Astrocyte (in vitro differentiated cells and primary cell): ENCODE data around the gene CTBP1. TPM values are rescaled to one million over a fixed set of nuclear protein-coding genes. Genes with fewer than 3 reads are reported as not detected.

Experiments used
- DNase-seq: peaks from one replicate; pipeline ENCODE4 v3.0.0-alpha.2; 2010; ENCODE audit warnings: low read depth
- FAIRE-seq: peaks from 2 replicates; lab custom pipeline; 2011; peaks lifted over from hg19 to GRCh38; lab: Jason Lieb, UNC
- H2AFZ ChIP-seq: 2 replicates; pipeline ENCODE4 v1.6.0; 2012; ENCODE audit warnings: low read depth, low read length, inconsistent platforms
- H3K27ac ChIP-seq: 2 replicates; pipeline ENCODE4 v1.5.1; 2011; ENCODE audit warnings: low read depth, low read length, inconsistent platforms
- H3K27me3 ChIP-seq: 2 replicates; pipeline ENCODE4 v1.6.0; 2011; ENCODE audit warnings: low read length, inconsistent platforms; ENCODE audit not compliant: insufficient read depth
- H3K36me3 ChIP-seq: 2 replicates; pipeline ENCODE4 v1.5.1; 2011; ENCODE audit warnings: low read length, inconsistent platforms; ENCODE audit not compliant: insufficient read depth
- H3K4me1 ChIP-seq: 2 replicates; pipeline ENCODE4 v1.5.1; 2011; ENCODE audit warnings: low read length, inconsistent platforms; ENCODE audit not compliant: insufficient read depth
- H3K4me2 ChIP-seq: 2 replicates; pipeline ENCODE4 v1.6.0; 2012; ENCODE audit warnings: low read length, inconsistent platforms
- H3K4me3 ChIP-seq: 2 replicates; pipeline ENCODE4 v1.5.1; 2011; ENCODE audit warnings: low read depth, mild to moderate bottlenecking, low read length, inconsistent platforms; ENCODE audit not compliant: insufficient read depth
- H3K79me2 ChIP-seq: 2 replicates; pipeline ENCODE4 v1.6.0; 2012; ENCODE audit warnings: mild to moderate bottlenecking, low read length, inconsistent platforms; ENCODE audit not compliant: insufficient read depth
- H3K9ac ChIP-seq: 2 replicates; pipeline ENCODE4 v1.6.0; 2012; ENCODE audit warnings: mild to moderate bottlenecking, low read length, inconsistent platforms
- H3K9me3 ChIP-seq: 2 replicates; pipeline ENCODE4 v1.5.1; 2012; ENCODE audit warnings: low read depth, mild to moderate bottlenecking, low read length, inconsistent platforms; ENCODE audit not compliant: insufficient read depth
- H4K20me1 ChIP-seq: 2 replicates; pipeline ENCODE4 v1.6.0; 2012; ENCODE audit warnings: low read length, inconsistent platforms; ENCODE audit not compliant: insufficient read depth
- H3K27ac Mint-ChIP-seq: one replicate; pipeline ENCODE4 v1.8.0; 2021; ENCODE audit warnings: mild to moderate bottlenecking, mixed read lengths; ENCODE audit not compliant: unreplicated experiment
- H3K27me3 Mint-ChIP-seq: one replicate; pipeline ENCODE4 v1.8.0; 2021; ENCODE audit warnings: low read depth, mixed read lengths; ENCODE audit not compliant: unreplicated experiment
- H3K36me3 Mint-ChIP-seq: one replicate; pipeline ENCODE4 v1.8.0; 2021; ENCODE audit warnings: low read depth, mixed read lengths; ENCODE audit not compliant: unreplicated experiment
- H3K4me1 Mint-ChIP-seq: one replicate; pipeline ENCODE4 v1.8.0; 2021; ENCODE audit warnings: low read depth, mixed read lengths; ENCODE audit not compliant: unreplicated experiment
- H3K4me3 Mint-ChIP-seq: one replicate; pipeline ENCODE4 v1.8.0; 2021; ENCODE audit warnings: mild to moderate bottlenecking, moderate library complexity, mixed read lengths; ENCODE audit not compliant: unreplicated experiment
- H3K9me3 Mint-ChIP-seq: one replicate; pipeline ENCODE4 v1.8.0; 2021; ENCODE audit warnings: mild to moderate bottlenecking, mixed read lengths; ENCODE audit not compliant: unreplicated experiment
- CTCF ChIP-seq: IDR thresholded peaks from 2 replicates; pipeline ENCODE4 v1.5.1; 2011; ENCODE audit warnings: low read depth, mild to moderate bottlenecking, inconsistent platforms, low read length, moderate library complexity; ENCODE audit not compliant: insufficient read depth
- EZH2 ChIP-seq: IDR thresholded peaks from 2 replicates; pipeline ENCODE4 v1.6.1; 2012; ENCODE audit warnings: mild to moderate bottlenecking, low read length, inconsistent platforms; ENCODE audit not compliant: insufficient read depth
- total RNA-seq: library from RNA; stranded (reverse); gene quantifications from 2 replicates; pipeline ENCODE4 v1.2.1, GENCODE V29; 2021

The CTBP1 gene
- total RNA-seq, 1 donor from 2014 or later = 136 TPM

GRCh38 chr4:1244978-1245471 lies 3.9 kb downstream of the CTBP1 start:
- Histone ChIP-seq H3K4me2 (no peak overlapping the region), H3K27ac (no peak overlapping the region), H3K27me3 (no peaks in the 10 kb centered on the region), H3K4me3 (no peak overlapping the region), H3K79me2 (peaks cover 82% of the 10 kb centered on the region), H2AFZ (no peak overlapping the region), H3K4me1 (peaks cover 22% of the 10 kb centered on the region), H3K36me3 (no peaks in the 10 kb centered on the region), H3K9me3 (peaks cover under 1% of the 10 kb centered on the region), H4K20me1 (peaks cover 70% of the 10 kb centered on the region), H3K9ac (no peak overlapping the region)
- Mint-ChIP-seq H3K27ac (peak overlapping the region; percentile 26), H3K36me3 (peaks cover 5% of the 10 kb centered on the region), H3K4me3 (no peak overlapping the region), H3K27me3 (no peaks in the 10 kb centered on the region), H3K4me1 (peaks cover 19% of the 10 kb centered on the region), H3K9me3 (peaks cover 1% of the 10 kb centered on the region)
- FAIRE-seq (no peak), DNase-seq (no peak)
- no peak for TF ChIP-seq EZH2
- no peak for TF ChIP-seq CTCF

- peaks cover 18% of the 10 kb centered on the region for H3K4me1 ChIP-seq
- no peaks in the 10 kb centered on the region for H3K9me3 ChIP-seq
- no peak overlapping the region for H3K27ac ChIP-seq
- H4K20me1 ChIP-seq = peaks cover 77% of the 10 kb centered on the region
- Mint-ChIP-seq H3K9me3 (no peaks in the 10 kb centered on the region), H3K4me1 (peaks cover 19% of the 10 kb centered on the region), H3K27me3 (no peaks in the 10 kb centered on the region), H3K36me3 (peaks cover 9% of the 10 kb centered on the region), H3K27ac (no peak overlapping the region), H3K4me3 (no peak overlapping the region)
- no peaks in the 10 kb centered on the region for H3K27me3 ChIP-seq
- H3K36me3 ChIP-seq = peaks cover 4% of the 10 kb centered on the region
- no peak overlapping the region for H3K4me3 ChIP-seq
- H3K79me2 ChIP-seq = peaks cover 84% of the 10 kb centered on the region
- no peak overlapping the region for H2AFZ ChIP-seq
- H3K9ac ChIP-seq = no peak overlapping the region
- no peak for DNase-seq
- no peak overlapping the region for H3K4me2 ChIP-seq
- FAIRE-seq = no peak
- TF ChIP-seq CTCF = no peak
- TF ChIP-seq EZH2 = no peak
Observed at GRCh38 chr4:1244081-1244977, 4.6 kb downstream of the CTBP1 start.
